Breast epithelium (tissue), 3 donors: Measurements from ENCODE around the gene PARK7.

ENCODE experiments used
- POLR2A ChIP-seq: fragments of 450-650 bp; IDR thresholded peaks from one replicate; pipeline ENCODE4 v1.6.1; 2016; ENCODE audit warnings: antibody characterized with exemption, mild to moderate bottlenecking, moderate library complexity
- POLR2AphosphoS5 ChIP-seq, 3 donors: sonication (generic); formaldehyde crosslinking; IDR thresholded peaks; one replicate each; pipeline ENCODE4 v1.6.1; 2017; ENCODE audit warnings: antibody characterized with exemption in 3 of 3
- TF ChIP-seq, protein P1 (sequence below), 3 donors: fragments of 450-650 bp; IDR thresholded peaks; one replicate each; pipeline ENCODE4 v1.5.1; 2016 to 2017; ENCODE audit warnings: antibody characterized with exemption in 3 of 3, mild to moderate bottlenecking in 3 of 3, moderate library complexity in 3 of 3

- no peak for TF ChIP-seq POLR2A
- TF ChIP-seq POLR2AphosphoS5 (IDR thresholded peaks at IDR 0.05), result no peak
- TF ChIP-seq, protein P1, sequence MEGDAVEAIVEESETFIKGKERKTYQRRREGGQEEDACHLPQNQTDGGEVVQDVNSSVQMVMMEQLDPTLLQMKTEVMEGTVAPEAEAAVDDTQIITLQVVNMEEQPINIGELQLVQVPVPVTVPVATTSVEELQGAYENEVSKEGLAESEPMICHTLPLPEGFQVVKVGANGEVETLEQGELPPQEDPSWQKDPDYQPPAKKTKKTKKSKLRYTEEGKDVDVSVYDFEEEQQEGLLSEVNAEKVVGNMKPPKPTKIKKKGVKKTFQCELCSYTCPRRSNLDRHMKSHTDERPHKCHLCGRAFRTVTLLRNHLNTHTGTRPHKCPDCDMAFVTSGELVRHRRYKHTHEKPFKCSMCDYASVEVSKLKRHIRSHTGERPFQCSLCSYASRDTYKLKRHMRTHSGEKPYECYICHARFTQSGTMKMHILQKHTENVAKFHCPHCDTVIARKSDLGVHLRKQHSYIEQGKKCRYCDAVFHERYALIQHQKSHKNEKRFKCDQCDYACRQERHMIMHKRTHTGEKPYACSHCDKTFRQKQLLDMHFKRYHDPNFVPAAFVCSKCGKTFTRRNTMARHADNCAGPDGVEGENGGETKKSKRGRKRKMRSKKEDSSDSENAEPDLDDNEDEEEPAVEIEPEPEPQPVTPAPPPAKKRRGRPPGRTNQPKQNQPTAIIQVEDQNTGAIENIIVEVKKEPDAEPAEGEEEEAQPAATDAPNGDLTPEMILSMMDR (IDR thresholded peaks at IDR 0.05), result no peak
Observed at GRCh38 chr1:7938070-7938469, 23.4 kb upstream of the PARK7 start.
